ENCODE results near the gene KLHL36. TPM values are rescaled to one million over a fixed set of nuclear protein-coding genes. Genes with fewer than 3 reads are reported as not detected.

The KLHL36 gene
- polyA plus RNA-seq, 1 of the 3 experiments (the other 2 are of a cell fraction) = 39.8 TPM

DNA sequence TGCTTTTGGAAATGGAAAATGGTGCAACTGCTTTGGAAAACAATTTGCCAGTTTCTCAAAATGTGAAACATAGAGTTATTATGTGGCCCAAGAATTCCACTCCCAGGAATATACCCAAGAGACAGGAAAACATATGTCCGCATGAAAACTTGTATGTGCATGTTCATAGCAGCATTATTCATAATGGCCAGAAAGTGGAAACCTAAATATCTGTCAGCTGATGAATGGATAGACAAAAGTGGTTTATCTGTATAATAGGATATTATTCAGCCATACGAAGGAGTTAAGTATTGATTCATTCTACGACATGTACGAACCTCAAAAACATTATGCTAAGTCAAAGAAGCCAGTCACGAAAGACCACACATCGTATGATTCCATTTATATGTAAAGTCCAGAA lies 22.8 kb upstream of the KLHL36 start:
- Histone ChIP-seq H3K79me2 (ENCODE audit: insufficient read depth) (no peaks in the 10 kb centered on the region), H3K27ac (ENCODE audit: low read depth in 2 of 2, low read length in 1 of 2) (no peak overlapping the region), H3F3A (replicated peaks; ENCODE audit: insufficient read depth) (peaks cover 4% of the 10 kb centered on the region), H3K4me3 (ENCODE audit: low read depth in 2 of 2, low read length in 1 of 2) (no peak overlapping the region), H3K9me3 (no peaks in the 10 kb centered on the region), H3K9ac (no peak overlapping the region), H2AFZ (ENCODE audit: low read depth) (no peak overlapping the region), H3K9me2 (no peaks in the 10 kb centered on the region), H4K20me1 (ENCODE audit: insufficient read depth) (no peaks in the 10 kb centered on the region), H3K27me3 (ENCODE audit: insufficient read depth) (no peaks in the 10 kb centered on the region), H3K4me1 (ENCODE audit: control insufficient read depth in 1 of 2, insufficient read depth in 2 of 2, low read depth in 1 of 2, low read length in 1 of 2) (no peaks in the 10 kb centered on the region), H3K4me2 (no peak overlapping the region), H3K36me3 (replicated peaks in 1 of 2; ENCODE audit: control insufficient read depth in 1 of 2, insufficient read depth in 2 of 2, low read length in 1 of 2) (no peaks in the 10 kb centered on the region)
- TF ChIP-seq FOSL2 (IDR thresholded peaks at IDR 0.05; ENCODE audit: borderline replicate concordance, low read depth) = no peak
- no peak for TF ChIP-seq TCF12 (IDR thresholded peaks at IDR 0.05)
- no peak for TF ChIP-seq EP300 (IDR thresholded peaks at IDR 0.05; ENCODE audit: borderline replicate concordance in 1 of 2, low read depth in 1 of 2, low read length in 1 of 2)
- TF ChIP-seq, protein P1, sequence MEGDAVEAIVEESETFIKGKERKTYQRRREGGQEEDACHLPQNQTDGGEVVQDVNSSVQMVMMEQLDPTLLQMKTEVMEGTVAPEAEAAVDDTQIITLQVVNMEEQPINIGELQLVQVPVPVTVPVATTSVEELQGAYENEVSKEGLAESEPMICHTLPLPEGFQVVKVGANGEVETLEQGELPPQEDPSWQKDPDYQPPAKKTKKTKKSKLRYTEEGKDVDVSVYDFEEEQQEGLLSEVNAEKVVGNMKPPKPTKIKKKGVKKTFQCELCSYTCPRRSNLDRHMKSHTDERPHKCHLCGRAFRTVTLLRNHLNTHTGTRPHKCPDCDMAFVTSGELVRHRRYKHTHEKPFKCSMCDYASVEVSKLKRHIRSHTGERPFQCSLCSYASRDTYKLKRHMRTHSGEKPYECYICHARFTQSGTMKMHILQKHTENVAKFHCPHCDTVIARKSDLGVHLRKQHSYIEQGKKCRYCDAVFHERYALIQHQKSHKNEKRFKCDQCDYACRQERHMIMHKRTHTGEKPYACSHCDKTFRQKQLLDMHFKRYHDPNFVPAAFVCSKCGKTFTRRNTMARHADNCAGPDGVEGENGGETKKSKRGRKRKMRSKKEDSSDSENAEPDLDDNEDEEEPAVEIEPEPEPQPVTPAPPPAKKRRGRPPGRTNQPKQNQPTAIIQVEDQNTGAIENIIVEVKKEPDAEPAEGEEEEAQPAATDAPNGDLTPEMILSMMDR (IDR thresholded peaks at IDR 0.05) = no peak
- TF ChIP-seq GATA2 (CRISPR knock-in tag; IDR thresholded peaks at IDR 0.05) = no peak
- TF ChIP-seq, protein P2, sequence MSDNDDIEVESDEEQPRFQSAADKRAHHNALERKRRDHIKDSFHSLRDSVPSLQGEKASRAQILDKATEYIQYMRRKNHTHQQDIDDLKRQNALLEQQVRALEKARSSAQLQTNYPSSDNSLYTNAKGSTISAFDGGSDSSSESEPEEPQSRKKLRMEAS (IDR thresholded peaks at IDR 0.05; ENCODE audit: low read depth) = no peak
- no peak for TF ChIP-seq RXRA (IDR thresholded peaks at IDR 0.05; ENCODE audit: borderline replicate concordance, low read depth)
- no peak for TF ChIP-seq NFIC (IDR thresholded peaks at IDR 0.05; ENCODE audit: borderline replicate concordance)
- TF ChIP-seq, protein P3, sequence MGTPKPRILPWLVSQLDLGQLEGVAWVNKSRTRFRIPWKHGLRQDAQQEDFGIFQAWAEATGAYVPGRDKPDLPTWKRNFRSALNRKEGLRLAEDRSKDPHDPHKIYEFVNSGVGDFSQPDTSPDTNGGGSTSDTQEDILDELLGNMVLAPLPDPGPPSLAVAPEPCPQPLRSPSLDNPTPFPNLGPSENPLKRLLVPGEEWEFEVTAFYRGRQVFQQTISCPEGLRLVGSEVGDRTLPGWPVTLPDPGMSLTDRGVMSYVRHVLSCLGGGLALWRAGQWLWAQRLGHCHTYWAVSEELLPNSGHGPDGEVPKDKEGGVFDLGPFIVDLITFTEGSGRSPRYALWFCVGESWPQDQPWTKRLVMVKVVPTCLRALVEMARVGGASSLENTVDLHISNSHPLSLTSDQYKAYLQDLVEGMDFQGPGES (IDR thresholded peaks at IDR 0.05; ENCODE audit: low read depth, low read length) = no peak
- TF ChIP-seq SIN3A (IDR thresholded peaks at IDR 0.05; ENCODE audit: borderline replicate concordance, low read depth, low read length) = no peak
- no peak for TF ChIP-seq POLR2AphosphoS5 (IDR thresholded peaks at IDR 0.05; ENCODE audit: low read depth, low read length)
- no peak for TF ChIP-seq FOXM1 (IDR thresholded peaks at IDR 0.05; ENCODE audit: low read depth)
- TF ChIP-seq, protein P4, sequence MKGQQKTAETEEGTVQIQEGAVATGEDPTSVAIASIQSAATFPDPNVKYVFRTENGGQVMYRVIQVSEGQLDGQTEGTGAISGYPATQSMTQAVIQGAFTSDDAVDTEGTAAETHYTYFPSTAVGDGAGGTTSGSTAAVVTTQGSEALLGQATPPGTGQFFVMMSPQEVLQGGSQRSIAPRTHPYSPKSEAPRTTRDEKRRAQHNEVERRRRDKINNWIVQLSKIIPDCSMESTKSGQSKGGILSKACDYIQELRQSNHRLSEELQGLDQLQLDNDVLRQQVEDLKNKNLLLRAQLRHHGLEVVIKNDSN (IDR thresholded peaks at IDR 0.05; ENCODE audit: borderline replicate concordance, low read depth) = no peak
- TF ChIP-seq MEF2A (IDR thresholded peaks at IDR 0.05; ENCODE audit: borderline replicate concordance, low read depth) = no peak
- no peak for TF ChIP-seq RAD21 (IDR thresholded peaks at IDR 0.05; ENCODE audit: low read length)
- TF ChIP-seq YY1 (IDR thresholded peaks at IDR 0.05; ENCODE audit: low read depth) = no peak
- no peak for TF ChIP-seq MXI1 (IDR thresholded peaks at IDR 0.05; ENCODE audit: low read depth, low read length)
- ChIA-PET CTCF (interaction anchor here (1.9 to 13.3 kb wide), 2 partner anchors 102 to 115 kb away, joined by 8 to 275 read pairs; no protein-coding TSS in a partner anchor), POLR2A (no interaction called here)
- 96% methylated on average over 6 of the region's 6 CpGs for WGBS (ENCODE audit: low lambda C conversion rate)
- no peak for DNase-seq

All from SK-N-SH (cell line).